Testis (tissue), 3 donors: ENCODE results near the gene A2M. TPM values are rescaled to one million over a fixed set of nuclear protein-coding genes. Genes with fewer than 3 reads are reported as not detected.

ENCODE experiments used
- DNase-seq: peaks from one replicate; pipeline ENCODE4 v3.0.0-alpha.2; 2019
- H3K27ac ChIP-seq, 2 donors: fragments of 200-600 bp; sonication (generic); one replicate each; pipeline ENCODE4 v1.5.1; 2019
- H3K27me3 ChIP-seq: fragments of 200-600 bp; sonication (generic); one replicate; pipeline ENCODE4 v1.5.1; 2019
- H3K36me3 ChIP-seq: fragments of 200-600 bp; sonication (generic); one replicate; pipeline ENCODE4 v1.5.1; 2017; ENCODE audit warnings: low read depth; ENCODE audit errors: missing control alignments
- H3K4me1 ChIP-seq: fragments of 200-600 bp; sonication (generic); one replicate; pipeline ENCODE4 v1.5.1; 2019
- H3K4me3 ChIP-seq, 2 donors: fragments of 200-600 bp; sonication (generic); one replicate each; pipeline ENCODE4 v1.5.1; 2017 to 2019
- H3K9me3 ChIP-seq: fragments of 200-600 bp; sonication (generic); one replicate; pipeline ENCODE4 v1.5.1; 2017
- CTCF ChIP-seq, 3 experiments: fragments of 450-650 bp in 2 of 3; fragments of 200-600 bp in 1 of 3; sonication (generic) in 1 of 3; IDR thresholded peaks; one replicate each; pipeline ENCODE4 v1.5.1; 2016 to 2019; ENCODE audit warnings: antibody characterized with exemption in 3 of 3, mild to moderate bottlenecking in 2 of 3, moderate library complexity in 1 of 3
- POLR2A ChIP-seq: fragments of 450-650 bp; IDR thresholded peaks from one replicate; pipeline ENCODE4 v1.6.1; 2017; ENCODE audit warnings: antibody characterized with exemption, mild to moderate bottlenecking, moderate library complexity
- WGBS, 2 donors: methylation state at CpG; one replicate each; pipeline ENCODE4 v1.1.5; 2018; 5-methylcytosine and 5-hydroxymethylcytosine counted together
- intact Hi-C: fragments of 100-400 bp; cut with DNase I; formaldehyde crosslinking; loops from one replicate; pipeline ENCODE4 v1.15.1; 2023; ENCODE audit warnings: low total_unique reads
- polyA plus RNA-seq: library from polyadenylated mRNA; stranded (reverse); fragments of 350-450 nt; fragmentation: Illumina TruSeq; extraction: RNeasy Lipid Tissue Mini Kit (QIAGEN cat#74804); gene quantifications from one replicate; pipeline ENCODE4 v1.2.3, GENCODE V29; 2014; ENCODE audit warnings: low read depth, low replicate concordance; ENCODE audit not compliant: insufficient read depth
- total RNA-seq, 2 donors: library from RNA; depleted of rRNA; stranded (reverse); fragments of >200 nt; gene quantifications; one replicate each; pipeline ENCODE4 v1.2.3, GENCODE V29; 2016

A2M gene
- total and polyA plus RNA-seq, 3 donors from 2014 or later: 64.2 to 200 (median 151) TPM

- H3K36me3 ChIP-seq: no peaks in the 10 kb centered on the region
- WGBS, 2 donors: 93% methylated on average over 6 of the region's 6 CpGs
- TF ChIP-seq CTCF (IDR thresholded peaks at IDR 0.05) (no peak), POLR2A (no peak)
- DNase-seq: no peak
- H3K27me3 ChIP-seq: no peaks in the 10 kb centered on the region
- H3K4me1 ChIP-seq: no peaks in the 10 kb centered on the region
- H3K27ac ChIP-seq: no peak overlapping the region
- intact Hi-C loops: no loop called here
- no peaks in the 10 kb centered on the region for H3K9me3 ChIP-seq
- H3K4me3 ChIP-seq: no peak overlapping the region
Observed at GRCh38 chr12:9098115-9098452, 17.6 kb downstream of the A2M start.

- no peaks in the 10 kb centered on the region for H3K4me1 ChIP-seq
- intact Hi-C loops: no loop called here
- no peaks in the 10 kb centered on the region for H3K36me3 ChIP-seq
- no peaks in the 10 kb centered on the region for H3K27me3 ChIP-seq
- WGBS, 2 donors: 83 to 89% methylated on average over 2 of the region's 2 CpGs
- H3K4me3 ChIP-seq: no peak overlapping the region
- H3K27ac ChIP-seq: no peak overlapping the region
- DNase-seq: no peak
- no peaks in the 10 kb centered on the region for H3K9me3 ChIP-seq
- no peak for TF ChIP-seq POLR2A
- TF ChIP-seq CTCF (IDR thresholded peaks at IDR 0.05): no peak
Observed at GRCh38 chr12:9096563-9097176, 19.0 kb downstream of the A2M start.

GRCh38 chr12:9095322-9095721 is 20.4 kb downstream of the A2M start:
- Histone ChIP-seq H3K4me3 (no peak overlapping the region), H3K36me3 (no peaks in the 10 kb centered on the region), H3K9me3 (no peaks in the 10 kb centered on the region), H3K27me3 (no peaks in the 10 kb centered on the region), H3K4me1 (no peaks in the 10 kb centered on the region), H3K27ac (no peak overlapping the region)
- intact Hi-C loops: no loop called here
- WGBS, 2 donors: 83 to 90% methylated on average over 3 of the region's 3 CpGs
- TF ChIP-seq POLR2A: no peak
- no peak for TF ChIP-seq CTCF (IDR thresholded peaks at IDR 0.05)
- DNase-seq: no peak

GRCh38 chr12:9094512-9095206 is 21.1 kb downstream of the A2M start:
- intact Hi-C loops: no loop called here
- 92 to 97% methylated on average over 3 of the region's 3 CpGs for WGBS, 2 donors
- H3K4me3 ChIP-seq: no peak overlapping the region
- TF ChIP-seq CTCF (IDR thresholded peaks at IDR 0.05): no peak
- no peak for TF ChIP-seq POLR2A
- H3K36me3 ChIP-seq: no peaks in the 10 kb centered on the region
- no peaks in the 10 kb centered on the region for H3K4me1 ChIP-seq
- no peak overlapping the region for H3K27ac ChIP-seq
- no peaks in the 10 kb centered on the region for H3K9me3 ChIP-seq
- no peaks in the 10 kb centered on the region for H3K27me3 ChIP-seq
- DNase-seq: no peak
